Mucosa of descending colon (tissue), 3 donors: Measurements from ENCODE around the gene MAML2. TPM values are rescaled to one million over a fixed set of nuclear protein-coding genes. Genes with fewer than 3 reads are reported as not detected.

Source experiments
- ATAC-seq: fragments of 200-7000 bp; cut with Tn5 transposase; one replicate; pipeline ENCODE4 v1.9.1; 2020; ENCODE audit warnings: mild to moderate bottlenecking, moderate library complexity
- DNase-seq, 3 donors: peaks; one replicate each; pipeline ENCODE4 v3.0.0-alpha.2; 2020
- H3K36me3 ChIP-seq: fragments of 200-600 bp; one replicate; pipeline ENCODE4 v1.8.0; 2021; ENCODE audit warnings: low read depth, mild to moderate bottlenecking
- H3K4me1 ChIP-seq: fragments of 200-600 bp; one replicate; pipeline ENCODE4 v1.8.0; 2021; ENCODE audit warnings: low read depth, mild to moderate bottlenecking
- H3K4me3 ChIP-seq: fragments of 200-600 bp; one replicate; pipeline ENCODE4 v1.8.0; 2021; ENCODE audit warnings: mild to moderate bottlenecking
- H3K9me3 ChIP-seq: fragments of 200-600 bp; one replicate; pipeline ENCODE4 v1.8.0; 2021; ENCODE audit warnings: mild to moderate bottlenecking
- intact Hi-C, 2 donors: fragments of 100-400 bp; cut with DNase I in 1 of 2; cut with micrococcal nuclease in 1 of 2; formaldehyde crosslinking; loops; one replicate each; pipeline versions ENCODE4 v1.11.0 to v1.11.1; 2022; cut with DNase I, micrococcal nuclease
- total RNA-seq, 3 donors: library from RNA; stranded (reverse); fragmentation: NEBNext Ultra II Directional in 2 of 3; extraction: Animal tissue kit (Norgen Biotek cat#: 25700) in 2 of 3; gene quantifications; one replicate each; pipeline versions ENCODE4 v1.2.1 to v1.2.4, GENCODE V29; 2021 to 2023
- TF ChIP-seq, protein P1 (sequence below): fragments of 200-600 bp; IDR thresholded peaks from one replicate; pipeline ENCODE4 v1.8.0; 2022; ENCODE audit warnings: antibody characterized with exemption, mild to moderate bottlenecking
- donor health status: DM: no; HTN: no; CAD: no; lungs with moderate emphysema.
- donor health status: DM: no; HTN: no; CAD: no.
- donor health status: DM: no; HTN: yes; CAD: no.

Gene MAML2
- total RNA-seq, 3 donors from 2014 or later, result 15.2 to 26.4 (median 15.8) TPM

DNA sequence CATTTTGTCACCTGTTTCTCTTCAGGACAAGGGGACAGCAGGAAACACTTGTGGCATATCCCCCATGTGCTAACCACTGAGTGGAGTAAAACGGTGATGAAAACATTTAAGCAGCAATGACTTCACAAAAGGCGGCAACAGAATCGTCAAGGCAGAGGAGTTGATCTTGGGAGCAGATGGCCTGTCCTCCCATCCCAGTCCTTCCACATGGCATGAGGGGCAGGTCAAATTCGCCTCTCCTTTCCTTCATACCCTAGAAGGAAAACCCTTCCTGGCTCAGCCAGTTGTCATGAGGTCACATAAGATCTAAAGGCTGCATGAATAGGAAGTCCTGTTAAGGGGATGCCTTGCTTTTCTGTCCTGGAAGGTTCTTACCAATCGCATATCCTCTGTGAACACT, 169.1 kb downstream of the MAML2 start:
- Histone ChIP-seq H3K36me3 (no peaks in the 10 kb centered on the region), H3K4me3 (no peak overlapping the region), H3K9me3 (no peaks in the 10 kb centered on the region), H3K4me1 (no peaks in the 10 kb centered on the region)
- DNase-seq (no peak), ATAC-seq (no peak)
- TF ChIP-seq, protein P1, sequence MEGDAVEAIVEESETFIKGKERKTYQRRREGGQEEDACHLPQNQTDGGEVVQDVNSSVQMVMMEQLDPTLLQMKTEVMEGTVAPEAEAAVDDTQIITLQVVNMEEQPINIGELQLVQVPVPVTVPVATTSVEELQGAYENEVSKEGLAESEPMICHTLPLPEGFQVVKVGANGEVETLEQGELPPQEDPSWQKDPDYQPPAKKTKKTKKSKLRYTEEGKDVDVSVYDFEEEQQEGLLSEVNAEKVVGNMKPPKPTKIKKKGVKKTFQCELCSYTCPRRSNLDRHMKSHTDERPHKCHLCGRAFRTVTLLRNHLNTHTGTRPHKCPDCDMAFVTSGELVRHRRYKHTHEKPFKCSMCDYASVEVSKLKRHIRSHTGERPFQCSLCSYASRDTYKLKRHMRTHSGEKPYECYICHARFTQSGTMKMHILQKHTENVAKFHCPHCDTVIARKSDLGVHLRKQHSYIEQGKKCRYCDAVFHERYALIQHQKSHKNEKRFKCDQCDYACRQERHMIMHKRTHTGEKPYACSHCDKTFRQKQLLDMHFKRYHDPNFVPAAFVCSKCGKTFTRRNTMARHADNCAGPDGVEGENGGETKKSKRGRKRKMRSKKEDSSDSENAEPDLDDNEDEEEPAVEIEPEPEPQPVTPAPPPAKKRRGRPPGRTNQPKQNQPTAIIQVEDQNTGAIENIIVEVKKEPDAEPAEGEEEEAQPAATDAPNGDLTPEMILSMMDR, result no peak
- intact Hi-C loops, result no loop called here

- peak; percentile 13 for ATAC-seq
- intact Hi-C loops, result no loop called here
These were observed 169.6 kb downstream of the MAML2 start for GRCh38 chr11:96173422-96173821.

DNA sequence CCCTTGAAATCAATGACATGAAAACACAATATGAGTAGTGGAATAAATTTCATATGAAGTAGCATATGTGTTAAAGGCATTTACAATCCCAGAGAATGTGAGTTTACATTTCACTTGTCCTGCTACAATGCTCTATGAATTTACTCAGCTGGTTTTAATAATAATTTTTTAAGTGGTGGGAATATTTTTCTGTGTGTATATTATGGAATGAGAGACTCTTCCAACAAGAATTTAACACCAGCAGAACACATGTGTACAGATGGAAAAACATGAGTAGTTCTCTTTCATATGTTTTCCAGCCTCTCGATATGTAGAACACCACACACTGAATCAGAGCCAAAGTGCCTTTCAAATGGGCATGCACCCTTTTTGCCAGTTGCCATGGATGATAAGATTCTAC, 170.4 kb downstream of the MAML2 start:
- intact Hi-C loops, result no loop called here
- Histone ChIP-seq H3K36me3 (no peaks in the 10 kb centered on the region), H3K4me3 (no peak overlapping the region), H3K9me3 (no peaks in the 10 kb centered on the region), H3K4me1 (no peaks in the 10 kb centered on the region)
- no peak for ATAC-seq
- no peak for DNase-seq
- TF ChIP-seq, protein P1, result no peak

More at GRCh38 chr11:96173422-96173821, 169.6 kb downstream of the MAML2 start:
- Histone ChIP-seq H3K36me3 (no peaks in the 10 kb centered on the region), H3K9me3 (no peaks in the 10 kb centered on the region), H3K4me3 (no peak overlapping the region), H3K4me1 (no peaks in the 10 kb centered on the region)
- TF ChIP-seq, protein P1, result no peak
- no peak for DNase-seq

- no peak overlapping the region for H3K4me3 ChIP-seq
- no peaks in the 10 kb centered on the region for H3K9me3 ChIP-seq
- H3K36me3 ChIP-seq, result no peaks in the 10 kb centered on the region
- intact Hi-C loops, result no loop called here
- ATAC-seq, result peak; percentile 17
- TF ChIP-seq, protein P1, result no peak
- no peak for DNase-seq
- no peaks in the 10 kb centered on the region for H3K4me1 ChIP-seq
These were observed 173.7 kb downstream of the MAML2 start for GRCh38 chr11:96169250-96169649.

GRCh38 chr11:96168623-96169022, 174.4 kb downstream of the MAML2 start:
- DNase-seq (peak in 1 of 3 donors; percentile 29), ATAC-seq (peak; percentile 84)
- H3K4me3 ChIP-seq, result no peak overlapping the region
- TF ChIP-seq, protein P1, result no peak
- no peaks in the 10 kb centered on the region for H3K9me3 ChIP-seq
- intact Hi-C loops, result no loop called here
- no peaks in the 10 kb centered on the region for H3K36me3 ChIP-seq
- H3K4me1 ChIP-seq, result no peaks in the 10 kb centered on the region

DNA sequence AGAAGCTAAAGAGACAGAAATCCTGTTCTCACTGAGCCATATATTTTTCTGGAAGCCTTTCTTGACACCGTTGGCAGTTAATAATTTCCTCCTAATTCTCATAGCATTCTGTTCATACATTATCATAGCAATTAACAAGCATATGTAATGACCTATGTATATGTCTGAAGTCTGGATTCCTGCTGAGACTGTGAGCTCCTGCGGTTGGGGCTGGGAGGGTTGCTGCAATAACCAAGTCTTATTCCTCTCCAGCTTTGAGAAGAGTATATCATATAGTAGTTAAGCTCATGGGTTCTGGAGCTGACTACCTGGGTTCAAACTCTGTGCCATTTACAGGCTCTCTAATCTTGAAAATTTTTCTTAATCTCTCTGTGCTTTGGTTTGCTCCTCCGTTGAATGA, 175.2 kb downstream of the MAML2 start:
- no peak for DNase-seq
- Histone ChIP-seq H3K4me1 (no peaks in the 10 kb centered on the region), H3K9me3 (no peaks in the 10 kb centered on the region), H3K4me3 (no peak overlapping the region), H3K36me3 (no peaks in the 10 kb centered on the region)
- no peak for ATAC-seq
- intact Hi-C loops, result no loop called here
- TF ChIP-seq, protein P1, result no peak
